ENCODE measurements around the gene FRMD4A.

GRCh38 chr10:13614530-13615332 lies 716.0 kb downstream of the FRMD4A start:
- TF ChIP-seq CTCF (IDR thresholded peaks at IDR 0.05; ENCODE audit: low read depth, low read length, poor library complexity, severe bottlenecking): no peak
- TF ChIP-seq EZH2phosphoT487 (IDR thresholded peaks at IDR 0.05; ENCODE audit: borderline replicate concordance, low read length): no peak
